HG03457 (cell line): ENCODE data around the gene GALNT13.
"Not testable (repeated sequence)": the region's sequence is repeated elsewhere in the genome, so short reads cannot be mapped to it uniquely, and the experiment has no call there.

Experiments used
- ATAC-seq: cut with Tn5 transposase; IDR thresholded peaks from one replicate; pipeline ENCODE4 v1.9.1; 2021; ENCODE audit warnings: moderate number of reproducible peaks; ENCODE audit not compliant: unreplicated experiment

The GALNT13 gene

DNA sequence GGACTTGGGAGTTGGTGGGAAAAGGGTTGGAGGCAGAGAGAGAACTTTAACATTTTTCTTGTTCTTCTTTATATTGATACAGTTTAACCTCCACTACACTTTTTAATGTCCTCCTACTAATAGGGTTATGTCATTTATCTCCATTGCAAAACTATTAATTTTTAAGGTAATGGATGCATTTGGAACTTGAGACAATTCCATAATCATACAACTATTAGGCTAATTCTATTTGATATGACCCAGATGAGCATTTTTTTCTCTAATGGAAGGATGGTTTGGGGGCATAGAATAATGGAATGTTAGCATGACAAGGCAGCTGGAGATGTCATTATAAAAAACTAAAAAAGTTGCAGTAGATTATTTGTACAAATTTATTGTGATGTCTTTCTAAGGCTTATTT, 587.6 kb downstream of the GALNT13 start:
- no peak for ATAC-seq

DNA sequence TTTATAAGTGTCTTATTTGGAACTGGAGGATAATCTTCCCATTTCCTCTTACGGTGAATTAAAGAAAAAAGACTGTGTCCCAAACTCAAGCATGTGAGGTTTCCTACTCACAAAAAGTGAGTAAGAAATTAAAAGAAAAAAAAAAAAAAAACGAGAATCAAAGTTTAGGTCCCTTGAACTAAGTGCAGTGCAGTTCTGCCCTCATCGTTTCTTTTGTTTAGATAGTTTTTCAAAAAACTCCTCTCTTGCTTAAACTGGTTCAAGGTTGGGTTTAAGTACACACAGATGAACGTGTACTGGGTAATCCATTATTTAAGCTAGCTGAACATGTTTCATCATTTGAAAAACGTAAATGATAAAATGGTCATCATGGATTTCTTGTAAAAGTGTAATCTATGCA, 590.9 kb downstream of the GALNT13 start:
- ATAC-seq: no peak

DNA sequence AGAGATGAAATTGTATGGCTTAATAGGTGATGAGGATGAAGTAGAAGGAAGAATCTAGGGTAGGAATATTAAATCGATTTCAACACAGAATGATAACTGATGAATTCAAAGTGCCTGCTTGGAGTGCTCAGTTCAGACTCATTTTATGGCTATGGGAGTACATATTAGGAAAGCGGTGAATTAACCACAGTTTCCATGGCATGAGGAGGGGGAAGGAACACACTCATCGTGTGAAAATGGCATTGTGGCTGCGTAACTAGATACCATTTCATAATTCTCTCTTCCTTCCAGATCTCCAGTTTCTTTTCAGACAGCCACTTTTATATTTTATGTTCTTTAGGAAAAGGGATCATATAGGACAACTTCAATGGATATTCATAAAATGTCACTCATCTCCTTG, 594.5 kb downstream of the GALNT13 start:
- ATAC-seq: no peak

DNA sequence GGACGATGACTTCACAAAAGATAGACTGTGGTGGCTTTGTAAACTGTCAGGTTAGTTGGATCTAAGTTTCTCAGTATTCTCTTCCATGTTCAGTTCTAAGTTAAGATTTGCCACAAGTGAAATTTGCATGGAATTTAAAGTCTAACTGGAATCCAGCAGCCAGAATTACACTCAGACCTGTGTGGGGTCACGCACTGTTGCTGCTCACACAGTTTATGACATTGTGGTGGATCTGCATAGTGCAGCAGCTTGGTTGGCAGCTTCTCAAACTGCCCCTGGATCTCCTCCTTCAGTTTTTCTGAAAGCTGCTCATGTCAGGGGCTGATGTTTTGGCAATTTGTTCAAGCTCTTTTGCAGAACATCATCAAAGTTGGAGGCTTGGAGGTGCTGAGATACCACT, 598.7 kb downstream of the GALNT13 start:
- no peak for ATAC-seq

DNA sequence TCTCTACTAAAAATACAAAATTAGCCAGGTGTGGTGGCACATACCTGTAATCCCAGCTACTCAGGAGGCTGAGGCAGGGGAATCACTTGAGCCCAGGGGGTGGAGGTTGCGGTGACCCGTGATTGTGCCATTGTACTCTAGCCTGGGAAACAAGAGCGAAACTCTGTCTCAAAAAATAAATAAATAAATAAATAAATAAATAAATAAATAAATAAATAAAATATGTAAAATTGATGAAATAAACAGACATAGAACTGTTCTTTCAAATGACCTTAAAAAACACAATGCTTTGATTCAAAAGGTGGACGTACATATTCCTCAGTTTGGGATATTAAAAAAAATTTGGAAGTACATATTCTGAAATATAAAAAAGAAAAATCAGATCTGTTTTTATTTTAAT, 599.8 kb downstream of the GALNT13 start:
- ATAC-seq: not testable (repeated sequence)

DNA sequence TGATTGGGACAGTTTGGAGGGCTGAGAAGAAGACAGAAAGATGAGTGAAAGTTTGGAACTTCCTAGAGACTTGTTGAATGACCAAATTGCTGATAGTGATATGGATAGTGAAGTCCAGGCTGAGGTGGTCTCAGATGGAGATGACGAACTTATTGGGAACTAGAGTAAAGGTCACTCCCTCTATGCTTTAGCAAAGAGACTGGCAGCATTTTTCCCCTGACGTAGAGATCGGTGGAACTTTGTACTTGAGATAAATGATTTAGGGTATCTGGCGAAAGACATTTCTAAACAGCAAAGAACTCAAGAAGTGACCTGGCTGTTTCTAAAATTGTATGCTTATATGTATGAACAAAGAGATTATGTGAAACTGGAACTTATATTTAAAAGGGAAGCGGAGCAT, 605.6 kb downstream of the GALNT13 start:
- ATAC-seq: no peak

DNA sequence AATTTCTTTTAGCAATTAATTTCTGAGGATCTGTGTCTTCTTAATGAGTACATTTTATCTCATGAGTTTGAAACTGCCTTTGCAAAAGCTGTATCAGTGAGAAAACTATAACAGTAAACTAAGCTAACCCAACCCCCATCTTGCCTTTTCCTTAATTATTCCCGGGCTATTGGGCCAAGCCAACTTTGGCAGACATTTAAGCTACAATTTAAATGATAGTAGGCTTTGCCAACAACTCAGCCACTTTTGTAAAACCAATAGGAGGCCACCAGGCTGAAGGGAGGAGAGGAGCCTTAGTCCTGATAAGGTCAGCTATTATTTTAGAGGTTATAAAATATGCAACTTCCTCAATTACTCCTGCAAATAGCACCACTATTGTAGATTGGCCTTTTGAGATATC, 608.8 kb downstream of the GALNT13 start:
- no peak for ATAC-seq

DNA sequence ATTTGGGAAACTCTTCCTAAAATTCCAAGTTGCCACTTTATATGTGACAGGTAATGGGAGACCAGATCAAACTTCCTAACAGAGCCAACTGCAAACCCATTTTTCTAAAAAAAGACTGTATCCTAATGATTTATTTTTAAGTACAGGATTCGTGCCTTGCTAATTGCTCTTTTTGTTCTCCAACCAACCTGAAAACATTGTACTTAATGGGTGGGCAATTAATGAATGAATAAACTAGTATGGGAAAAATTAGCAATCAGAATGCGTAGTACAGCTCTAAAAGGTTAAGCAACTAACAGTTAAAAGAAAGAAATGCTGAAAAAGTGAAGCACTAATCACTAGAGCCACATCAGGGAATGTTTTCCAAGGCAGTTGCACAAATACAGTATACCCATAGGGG, 609.6 kb downstream of the GALNT13 start:
- no peak for ATAC-seq

DNA sequence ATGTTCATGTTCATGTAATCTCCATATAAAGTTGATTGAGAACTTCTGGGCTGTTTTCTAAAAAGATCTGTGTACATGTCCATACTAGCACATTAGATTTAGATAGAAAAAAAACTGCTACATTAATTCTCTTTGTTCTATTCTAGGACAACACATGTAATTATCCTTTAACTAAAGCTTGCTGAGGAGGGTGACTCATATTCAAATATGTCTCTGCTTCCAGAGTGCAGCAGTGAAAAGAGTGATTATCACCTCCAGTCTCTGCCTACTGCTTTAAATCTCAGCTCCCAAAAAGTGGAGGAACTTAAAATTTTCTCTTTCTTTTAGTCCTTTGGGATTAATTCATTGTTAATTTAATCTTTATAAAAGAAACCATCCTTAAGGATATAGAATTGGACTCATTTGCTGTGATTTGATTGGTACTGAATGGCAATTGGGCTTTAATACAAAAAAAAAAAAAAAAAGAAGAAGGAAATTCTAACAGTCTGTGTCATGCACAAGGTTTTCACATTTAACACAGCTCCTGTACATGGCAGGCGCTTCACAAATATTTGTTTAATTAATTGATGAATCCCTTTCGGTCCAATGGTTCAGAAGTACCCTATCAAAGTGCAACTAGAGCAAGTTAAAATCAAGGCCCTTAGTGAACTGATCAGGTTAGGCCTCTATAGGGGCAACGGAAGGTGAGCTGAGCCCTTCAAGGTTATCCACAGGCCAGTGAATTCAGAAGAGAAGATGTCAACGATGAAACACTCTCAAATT, 612.8 kb downstream of the GALNT13 start:
- ATAC-seq: no peak

DNA sequence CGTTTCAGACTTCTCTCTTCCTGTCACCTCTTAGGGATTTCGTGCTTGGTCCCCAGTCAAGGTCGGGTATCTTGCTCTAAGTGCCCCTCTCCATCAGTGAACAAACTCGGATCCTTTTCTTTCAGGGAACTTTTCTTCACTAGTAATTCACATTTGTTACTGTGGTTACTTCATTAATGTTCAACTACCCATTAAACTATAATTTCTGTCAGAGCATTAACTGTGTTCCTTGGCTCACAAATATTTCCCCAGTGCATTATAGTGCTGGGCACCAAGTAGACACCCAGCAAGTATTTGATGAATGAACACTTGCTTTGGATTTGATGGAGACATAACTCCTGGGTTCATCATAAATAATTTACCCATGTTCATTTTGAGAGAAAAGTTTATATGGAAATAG, 617.1 kb downstream of the GALNT13 start:
- no peak for ATAC-seq

DNA sequence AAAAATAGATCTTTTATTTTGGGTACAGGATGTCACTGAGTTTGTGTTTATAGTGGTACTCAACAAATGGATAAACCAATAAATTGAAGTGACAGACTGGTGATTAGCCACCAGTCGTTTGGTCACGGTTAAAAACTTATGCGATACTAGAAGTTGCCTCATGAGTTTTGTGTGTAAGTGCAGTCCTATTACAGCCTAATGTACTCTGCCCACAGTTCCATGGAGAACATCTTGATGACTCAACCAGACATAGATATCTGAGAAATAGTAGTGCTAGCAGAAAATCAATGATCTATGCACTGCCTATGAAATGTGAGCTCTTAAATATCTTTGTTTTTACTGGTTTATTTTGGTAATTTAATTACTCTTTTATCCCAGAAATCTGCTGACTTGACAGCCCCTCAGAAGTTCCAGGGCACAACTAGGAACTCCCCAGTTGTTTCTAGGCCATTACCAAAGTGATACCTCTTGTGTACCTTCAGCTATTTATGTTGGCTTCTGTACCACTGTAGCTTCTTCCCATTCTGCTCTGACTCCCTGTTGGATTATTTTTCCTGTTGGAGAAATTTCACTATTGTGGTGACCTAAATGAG, 617.6 kb downstream of the GALNT13 start:
- no peak for ATAC-seq

DNA sequence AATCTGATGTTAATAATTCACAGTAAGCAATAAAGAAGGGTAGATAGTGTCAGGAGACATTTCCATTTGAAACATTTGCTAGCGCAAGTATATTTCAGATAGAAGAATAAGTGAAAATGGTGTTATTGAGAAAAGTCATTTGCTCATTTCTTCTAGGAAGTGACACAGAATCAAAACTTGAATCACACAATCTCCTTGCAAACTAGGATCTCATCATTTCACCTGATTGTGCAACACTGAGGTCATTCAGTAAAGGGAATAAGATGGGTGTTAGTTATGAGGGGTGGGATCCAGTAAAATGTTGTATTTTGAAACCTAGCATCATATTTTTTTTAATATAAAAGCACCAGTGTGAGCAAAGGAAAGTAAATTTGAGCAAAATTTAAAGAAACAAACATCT, 618.8 kb downstream of the GALNT13 start:
- ATAC-seq: no peak

DNA sequence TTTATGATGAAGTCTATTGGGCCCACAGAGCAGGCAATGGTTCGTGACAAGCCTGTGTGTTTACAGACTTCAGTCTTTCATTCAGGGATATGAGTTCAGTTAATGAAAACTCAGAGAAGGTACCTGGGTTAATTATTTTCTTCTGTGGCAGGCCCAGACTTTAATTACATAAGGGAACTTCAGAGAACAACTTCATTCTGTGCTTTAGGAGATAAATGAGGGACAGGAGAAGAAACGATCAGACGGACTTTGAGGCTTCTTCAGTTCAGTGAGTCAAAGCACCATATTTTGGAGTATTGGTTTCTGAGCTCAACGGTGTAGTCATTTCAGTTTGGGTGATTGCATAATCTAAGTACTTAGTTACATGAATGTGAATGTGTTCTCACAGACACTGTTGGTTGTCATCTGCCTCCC, 623.7 kb downstream of the GALNT13 start:
- ATAC-seq: no peak

DNA sequence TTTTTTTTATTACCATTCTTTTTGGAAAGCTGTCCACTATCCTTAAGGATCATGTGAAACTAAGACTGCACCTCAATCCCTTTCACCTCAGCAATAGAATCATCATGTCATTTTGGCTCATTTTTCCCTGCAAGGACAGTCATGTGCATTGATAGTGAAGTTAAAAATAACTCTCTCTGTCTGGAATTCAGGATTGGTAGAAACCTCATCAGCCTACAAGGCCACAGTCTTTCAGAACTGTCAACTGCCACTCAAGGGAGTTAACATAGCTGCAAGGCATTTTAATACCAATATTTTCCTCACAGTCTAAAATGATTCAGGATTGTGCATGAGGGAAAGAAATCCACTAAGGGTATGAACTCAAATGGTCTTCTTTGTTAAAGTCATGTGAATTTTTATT, 625.3 kb downstream of the GALNT13 start:
- ATAC-seq: no peak
